Fibroblast of lung (primary cell): Measurements from ENCODE around the gene HIF1AN. TPM values are rescaled to one million over a fixed set of nuclear protein-coding genes. Genes with fewer than 3 reads are reported as not detected.

Experiments used
- DNase-seq, 2 donors: peaks; one replicate each; pipeline versions ENCODE4 v3.0.0 to v3.0.0-alpha.2; 2010; ENCODE audit warnings: low read depth in 2 of 2
- H2AFZ ChIP-seq: 2 replicates; pipeline ENCODE4 v1.5.1; 2012; ENCODE audit warnings: low read length, control low read depth, inconsistent platforms
- H3K27ac ChIP-seq: 2 replicates; pipeline ENCODE4 v1.5.1; 2011; ENCODE audit warnings: low read length, control low read depth; ENCODE audit not compliant: insufficient read depth
- H3K27me3 ChIP-seq: 2 replicates; pipeline ENCODE4 v1.5.1; 2011; ENCODE audit warnings: mild to moderate bottlenecking, low read length; ENCODE audit not compliant: control insufficient read depth, insufficient read depth
- H3K36me3 ChIP-seq: 2 replicates; pipeline ENCODE4 v1.5.1; 2011; ENCODE audit warnings: low read length; ENCODE audit not compliant: control insufficient read depth, insufficient read depth
- H3K4me1 ChIP-seq: 2 replicates; pipeline ENCODE4 v1.5.1; 2011; ENCODE audit warnings: low read length; ENCODE audit not compliant: control insufficient read depth, insufficient read depth; ENCODE audit errors: extremely low read depth
- H3K4me2 ChIP-seq: 2 replicates; pipeline ENCODE4 v1.5.1; 2011; ENCODE audit warnings: low read length, control low read depth; ENCODE audit not compliant: insufficient read depth; ENCODE audit errors: extremely low read depth
- H3K4me3 ChIP-seq, 4 experiments: fragments of 200-600 bp in 1 of 4; sonication (generic) in 1 of 4; replicated peaks in 1 of 4; 2 replicates each; pipeline ENCODE4 v1.5.1; 2011 to 2016; ENCODE audit warnings: low read length in 4 of 4, low read depth in 3 of 4, mild to moderate bottlenecking in 3 of 4, control low read depth in 2 of 4, inconsistent platforms in 1 of 4, mixed read lengths in 1 of 4; ENCODE audit not compliant: insufficient read depth in 1 of 4; ENCODE audit errors: control extremely low read depth in 1 of 4
- H3K79me2 ChIP-seq: 2 replicates; pipeline ENCODE4 v1.5.1; 2012; ENCODE audit warnings: mild to moderate bottlenecking, low read length, inconsistent platforms; ENCODE audit not compliant: control insufficient read depth, insufficient read depth
- H3K9ac ChIP-seq: 2 replicates; pipeline ENCODE4 v1.5.1; 2011; ENCODE audit warnings: mild to moderate bottlenecking, low read length, control low read depth; ENCODE audit not compliant: insufficient read depth
- H3K9me3 ChIP-seq: 2 replicates; pipeline ENCODE4 v1.5.1; 2012; ENCODE audit warnings: low read depth, low read length; ENCODE audit not compliant: control insufficient read depth, insufficient read depth
- H4K20me1 ChIP-seq: 2 replicates; pipeline ENCODE4 v1.5.1; 2011; ENCODE audit warnings: low read length; ENCODE audit not compliant: control insufficient read depth, insufficient read depth; ENCODE audit errors: extremely low read depth
- CTCF ChIP-seq, 2 donors: IDR thresholded peaks in 1 of 2; conservative IDR thresholded peaks in 1 of 2; 1 replicate in 1 of 2; 2 replicates in 1 of 2; pipeline ENCODE4 v1.5.1; 2011 to 2012; ENCODE audit warnings: low read length in 2 of 2, control low read depth in 1 of 2, inconsistent platforms in 1 of 2, low read depth in 1 of 2, mild to moderate bottlenecking in 1 of 2
- EZH2 ChIP-seq: IDR thresholded peaks from 2 replicates; pipeline ENCODE4 v1.5.1; 2012; ENCODE audit warnings: low read length, control low read depth, mild to moderate bottlenecking; ENCODE audit errors: missing control alignments
- polyA plus RNA-seq, 2 donors: library from polyadenylated mRNA; depleted of rRNA in 1 of 2; stranded (reverse) in 1 of 2; unstranded in 1 of 2; fragments of >200 nt; gene quantifications; 2 replicates each; pipeline ENCODE4 v1.2.1, GENCODE V29; 2011 to 2012; ENCODE audit warnings: missing spikeins in 1 of 2
- total RNA-seq: library from RNA; depleted of rRNA; stranded (reverse); fragments of >200 nt; gene quantifications from 2 replicates; pipeline ENCODE4 v1.2.1, GENCODE V29; 2014

Gene HIF1AN
- total and polyA plus RNA-seq, 2 donors (not counting 1 experiment from before 2014, with no cell fraction given), result 14.2 to 26.6 TPM

- H3K27me3 ChIP-seq, result no peaks in the 10 kb centered on the region
- no peaks in the 10 kb centered on the region for H4K20me1 ChIP-seq
- H3K4me1 ChIP-seq, result peaks cover 2% of the 10 kb centered on the region
- H3K27ac ChIP-seq, result no peak overlapping the region
- peak overlapping the region; percentile 96 for H2AFZ ChIP-seq
- TF ChIP-seq CTCF (conservative IDR thresholded peaks at IDR 0.05 in 1 of 2, IDR thresholded peaks at IDR 0.05 in 1 of 2; ENCODE audit: low read depth in 1 of 2, low read length in 2 of 2) (no peak), EZH2 (no peak)
- DNase-seq, result no peak
- no peaks in the 10 kb centered on the region for H3K9me3 ChIP-seq
- peak overlapping the region; percentile 49 to 93 (median 60) for H3K4me3 ChIP-seq
- peak overlapping the region; percentile 95 for H3K4me2 ChIP-seq
- peaks cover 27% of the 10 kb centered on the region for H3K79me2 ChIP-seq
- peak overlapping the region; percentile 32 for H3K9ac ChIP-seq
- peaks cover 5% of the 10 kb centered on the region for H3K36me3 ChIP-seq
Measured at GRCh38 chr10:100535338-100535714, 417 bp upstream of the HIF1AN start.

GRCh38 chr10:100537475-100537874 is 1.7 kb downstream of the HIF1AN start:
- Histone ChIP-seq H4K20me1 (no peaks in the 10 kb centered on the region), H3K36me3 (peaks cover 10% of the 10 kb centered on the region), H3K4me1 (peaks cover 2% of the 10 kb centered on the region), H3K4me2 (no peak overlapping the region), H3K9ac (no peak overlapping the region), H3K79me2 (peaks cover 27% of the 10 kb centered on the region), H2AFZ (no peak overlapping the region), H3K27ac (no peak overlapping the region), H3K27me3 (no peaks in the 10 kb centered on the region), H3K9me3 (no peaks in the 10 kb centered on the region), H3K4me3 (no peak overlapping the region)
- TF ChIP-seq CTCF (conservative IDR thresholded peaks at IDR 0.05 in 1 of 2, IDR thresholded peaks at IDR 0.05 in 1 of 2; ENCODE audit: low read depth in 1 of 2, low read length in 2 of 2) (no peak), EZH2 (no peak)
- no peak for DNase-seq

- Histone ChIP-seq H3K27me3 (no peaks in the 10 kb centered on the region), H3K9ac (no peak overlapping the region), H3K36me3 (peaks cover 13% of the 10 kb centered on the region), H3K79me2 (no peaks in the 10 kb centered on the region), H3K4me2 (no peak overlapping the region), H3K27ac (no peak overlapping the region), H2AFZ (no peak overlapping the region), H4K20me1 (no peaks in the 10 kb centered on the region), H3K4me1 (no peaks in the 10 kb centered on the region), H3K9me3 (no peaks in the 10 kb centered on the region), H3K4me3 (no peak overlapping the region)
- DNase-seq, result no peak
- TF ChIP-seq CTCF (conservative IDR thresholded peaks at IDR 0.05 in 1 of 2, IDR thresholded peaks at IDR 0.05 in 1 of 2; ENCODE audit: low read depth in 1 of 2, low read length in 2 of 2) (no peak), EZH2 (no peak)
Measured at GRCh38 chr10:100544950-100545349, 9.2 kb downstream of the HIF1AN start.
